ENCODE results near the gene CISH. TPM values are rescaled to one million over a fixed set of nuclear protein-coding genes. Genes with fewer than 3 reads are reported as not detected.

Gene CISH
- total RNA-seq, 1 donor from 2014 or later = 0.35 TPM

GRCh38 chr3:50572801-50573371, 38.7 kb downstream of the CISH start:
- no peak for DNase-seq (ENCODE audit: low read depth)

- DNase-seq (ENCODE audit: low read depth) = peak; percentile 78
Measured at GRCh38 chr3:50572158-50572557, 39.4 kb downstream of the CISH start.

- DNase-seq (ENCODE audit: low read depth) = no peak
Measured at GRCh38 chr3:50571486-50571885, 40.1 kb downstream of the CISH start.

GRCh38 chr3:50570508-50571279, 40.9 kb downstream of the CISH start:
- no peak for DNase-seq (ENCODE audit: low read depth)

- DNase-seq (ENCODE audit: low read depth) = peak; percentile 97
Measured at GRCh38 chr3:50568947-50569749, 42.4 kb downstream of the CISH start, which contains the start of gene HEMK1. Gene HEMK1, plus strand, starts transcription at chr3:50569522. Its CDS starts 1,583 bp downstream, at chr3:50571105.

- DNase-seq (ENCODE audit: low read depth) = peak; percentile 94
Measured at GRCh38 chr3:50567386-50568167, 44.0 kb downstream of the CISH start, which contains the start of gene C3orf18. Gene C3orf18, minus strand, starts transcription at chr3:50567747. Its CDS starts 2,048 bp downstream, at chr3:50565699.

- DNase-seq (ENCODE audit: low read depth) = no peak
Measured at GRCh38 chr3:50567011-50567385, 44.6 kb downstream of the CISH start.

GRCh38 chr3:50564321-50564720, 47.3 kb downstream of the CISH start:
- peak; percentile 70 for DNase-seq (ENCODE audit: low read depth)

- DNase-seq (ENCODE audit: low read depth) = no peak
Measured at GRCh38 chr3:50563867-50564266, 47.7 kb downstream of the CISH start.

GRCh38 chr3:50562861-50563260, 48.7 kb downstream of the CISH start:
- peak; percentile 31 for DNase-seq (ENCODE audit: low read depth)

GRCh38 chr3:50559702-50560101, 51.9 kb downstream of the CISH start:
- DNase-seq (ENCODE audit: low read depth) = no peak

GRCh38 chr3:50557915-50558314, 53.7 kb downstream of the CISH start:
- no peak for DNase-seq (ENCODE audit: low read depth)

GRCh38 chr3:50557106-50557505, 54.5 kb downstream of the CISH start:
- DNase-seq (ENCODE audit: low read depth) = no peak

Other genes starting within 250 kb of the CISH start
- not detected in 2 replicates for gene CACNA2D2, start 108.1 kb downstream of the CISH start, total RNA-seq
- gene C3orf18, start 44.0 kb downstream of the CISH start, total RNA-seq = 14.0 and 18.6 TPM in 2 replicates
- 6.2 and 9.7 TPM in 2 replicates for gene HEMK1, start 42.3 kb downstream of the CISH start, total RNA-seq
- gene MAPKAPK3, start 5.4 kb upstream of the CISH start, total RNA-seq = 91.0 and 92.3 TPM in 2 replicates
- gene DOCK3, start 63.2 kb upstream of the CISH start, total RNA-seq = 1.3 and 1.4 TPM in 2 replicates

Data from myocyte (in vitro differentiated cells).